ENCODE results near the gene DOK5. TPM values are rescaled to one million over a fixed set of nuclear protein-coding genes. Genes with fewer than 3 reads are reported as not detected.

The DOK5 gene
- 0.98 and 3.6 TPM in 2 replicates for total RNA-seq

GRCh38 chr20:54475334-54476168, at the start of gene DOK5:
Gene DOK5, plus strand, starts transcription at chr20:54475593. Its CDS starts 354 bp downstream, at chr20:54475947.

All from vein endothelial cell (primary cell).